ENCODE data around the gene PPP1R14D.
"Not testable (repeated sequence)": the region's sequence is repeated elsewhere in the genome, so short reads cannot be mapped to it uniquely, and the experiment has no call there.

DNA sequence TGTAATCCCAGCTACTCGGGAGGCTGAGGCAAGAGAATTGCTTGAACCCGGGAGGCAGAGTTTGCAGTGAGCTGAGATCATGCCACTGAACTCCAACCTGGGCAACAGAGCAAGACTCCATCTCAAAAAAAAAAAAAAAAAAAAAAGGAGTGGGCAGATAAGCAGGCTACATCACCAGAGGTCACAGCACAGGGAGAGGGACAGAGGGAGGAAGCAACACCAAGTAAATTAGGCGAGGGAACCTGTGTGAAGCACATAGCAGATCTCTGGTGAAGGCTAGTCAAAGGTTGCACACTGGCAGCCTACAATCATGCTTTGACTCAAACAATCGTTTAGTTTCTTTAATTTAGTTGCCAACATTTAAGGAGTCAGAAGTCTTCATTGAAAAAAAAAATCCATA, 32.6 kb upstream of the PPP1R14D start:
- not testable (repeated sequence) for TF ChIP-seq CTCF (conservative IDR thresholded peaks at IDR 0.05; ENCODE audit: low read length); EZH2phosphoT487 (IDR thresholded peaks at IDR 0.05; ENCODE audit: borderline replicate concordance, low read depth, low read length)

All from OCI-LY7 (cell line).